OCI-LY3 (cell line): Measurements from ENCODE around the gene SPEN.
"Not testable (repeated sequence)": the region's sequence is repeated elsewhere in the genome, so short reads cannot be mapped to it uniquely, and the experiment has no call there.

Source experiments
- H2AFZ ChIP-seq: fragments of 200-600, 300-600 bp; shearing (Covaris generic); 2 replicates; pipeline ENCODE4 v1.6.0; 2014; ENCODE audit warnings: antibody characterized with exemption, low read depth, low read length
- H3K27ac ChIP-seq: fragments of 200-600, 300-600 bp; sonication (generic); 2 replicates; pipeline ENCODE4 v1.5.1; 2014; ENCODE audit warnings: mild to moderate bottlenecking, low read length, moderate library complexity, mixed read lengths
- H3K27me3 ChIP-seq: fragments of 200-600, 300-600 bp; sonication (generic); 2 replicates; pipeline ENCODE4 v1.6.1; 2014; ENCODE audit warnings: low read depth, low read length, mixed read lengths
- H3K36me3 ChIP-seq: fragments of 200-600, 300-600 bp; sonication (generic); replicated peaks from 2 replicates; pipeline ENCODE3; 2014; ENCODE audit warnings: low read depth, low read length, mixed read lengths
- H3K4me1 ChIP-seq: fragments of 300-600, 200-600 bp; sonication (generic); 2 replicates; pipeline ENCODE4 v1.6.1; 2014; ENCODE audit warnings: low read length, mixed read lengths
- H3K4me2 ChIP-seq: fragments of 200-600, 300-600 bp; sonication (generic); 2 replicates; pipeline ENCODE4 v1.6.1; 2014; ENCODE audit warnings: low read length, mixed read lengths
- H3K4me3 ChIP-seq: fragments of 300-600, 200-600 bp; sonication (generic); 2 replicates; pipeline ENCODE4 v1.5.1; 2014; ENCODE audit warnings: antibody characterized with exemption, mild to moderate bottlenecking, low read length, moderate library complexity
- H3K79me2 ChIP-seq: fragments of 300-600, 200-600 bp; shearing (Covaris generic); 2 replicates; pipeline ENCODE4 v1.6.1; 2014; ENCODE audit warnings: mild to moderate bottlenecking, low read length, mixed read lengths
- H3K9ac ChIP-seq: fragments of 300-600, 200-600 bp; shearing (Covaris generic); 2 replicates; pipeline ENCODE4 v1.6.0; 2014; ENCODE audit warnings: mild to moderate bottlenecking, low read length, moderate library complexity
- H3K9me3 ChIP-seq: fragments of 200-600, 300-600 bp; shearing (Covaris generic); 2 replicates; pipeline ENCODE4 v1.6.1; 2014; ENCODE audit warnings: low read length, mixed read lengths; ENCODE audit not compliant: insufficient read depth
- H4K20me1 ChIP-seq: fragments of 200-600, 300-600 bp; sonication (generic); 2 replicates; pipeline ENCODE4 v1.6.1; 2016; ENCODE audit warnings: low read length, mixed read lengths; ENCODE audit not compliant: insufficient read depth
- EZH2phosphoT487 ChIP-seq: fragments of 200-600 bp; shearing (Covaris generic); IDR thresholded peaks from 2 replicates; pipeline ENCODE4 v1.6.1; 2018; ENCODE audit warnings: antibody characterized with exemption, mixed run types, low read depth
- TF ChIP-seq, protein P1 (sequence below): fragments of 200-600, 300-600 bp; sonication (generic); IDR thresholded peaks from 2 replicates; pipeline ENCODE4 v1.5.1; 2014; ENCODE audit warnings: antibody characterized with exemption, low read length, low read depth

SPEN gene

DNA sequence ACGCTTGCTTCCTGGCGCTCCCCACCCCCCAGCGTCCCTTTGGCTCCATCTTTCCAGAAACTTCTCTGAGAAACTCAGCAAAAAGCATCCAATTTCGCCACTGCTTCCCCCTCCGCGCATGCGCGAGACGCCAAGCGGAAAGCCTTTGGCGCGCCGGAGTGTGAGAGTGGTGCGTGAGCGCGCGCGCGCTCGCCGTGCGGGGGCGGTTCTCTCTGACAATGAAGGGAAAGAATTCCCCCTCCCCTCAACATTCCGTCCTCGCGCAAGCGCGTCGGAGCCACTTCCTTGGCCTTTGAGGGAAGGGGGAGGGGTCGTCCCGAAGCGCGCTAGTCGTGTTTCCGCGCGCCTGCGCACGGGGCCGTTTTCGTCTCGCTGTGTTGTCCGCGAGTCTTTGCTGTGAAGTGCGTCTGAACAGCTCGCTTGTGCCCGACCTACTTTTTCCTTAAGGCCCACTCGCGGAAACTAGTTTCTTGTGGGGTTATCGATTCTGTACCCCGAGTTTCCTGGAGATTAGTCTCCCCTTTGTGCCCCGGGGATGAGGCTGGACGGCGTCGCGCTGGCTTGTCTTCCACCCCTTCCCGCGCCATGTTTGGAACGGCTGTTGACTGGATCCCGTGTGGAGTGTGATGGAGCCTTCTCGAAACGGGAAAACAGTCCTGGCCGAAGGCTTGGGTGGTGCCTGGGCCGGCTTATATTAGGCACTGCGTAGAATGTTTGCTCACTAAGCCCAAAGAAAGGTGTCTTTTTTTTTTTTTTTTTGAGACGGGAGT is 11.6 kb upstream of the SPEN start:
- H3K4me3 ChIP-seq = peak overlapping the region; percentile 91
- H3K79me2 ChIP-seq = peaks cover 11% of the 10 kb centered on the region
- peak overlapping the region; percentile 92 for H3K4me2 ChIP-seq
- H3K9me3 ChIP-seq = no peaks in the 10 kb centered on the region
- H2AFZ ChIP-seq = peak overlapping the region; percentile 37
- H3K27ac ChIP-seq = peak overlapping the region; percentile 98
- peak overlapping the region; percentile 99 for H3K9ac ChIP-seq
- no peaks in the 10 kb centered on the region for H3K27me3 ChIP-seq
- no peak for TF ChIP-seq EZH2phosphoT487
- TF ChIP-seq, protein P1, sequence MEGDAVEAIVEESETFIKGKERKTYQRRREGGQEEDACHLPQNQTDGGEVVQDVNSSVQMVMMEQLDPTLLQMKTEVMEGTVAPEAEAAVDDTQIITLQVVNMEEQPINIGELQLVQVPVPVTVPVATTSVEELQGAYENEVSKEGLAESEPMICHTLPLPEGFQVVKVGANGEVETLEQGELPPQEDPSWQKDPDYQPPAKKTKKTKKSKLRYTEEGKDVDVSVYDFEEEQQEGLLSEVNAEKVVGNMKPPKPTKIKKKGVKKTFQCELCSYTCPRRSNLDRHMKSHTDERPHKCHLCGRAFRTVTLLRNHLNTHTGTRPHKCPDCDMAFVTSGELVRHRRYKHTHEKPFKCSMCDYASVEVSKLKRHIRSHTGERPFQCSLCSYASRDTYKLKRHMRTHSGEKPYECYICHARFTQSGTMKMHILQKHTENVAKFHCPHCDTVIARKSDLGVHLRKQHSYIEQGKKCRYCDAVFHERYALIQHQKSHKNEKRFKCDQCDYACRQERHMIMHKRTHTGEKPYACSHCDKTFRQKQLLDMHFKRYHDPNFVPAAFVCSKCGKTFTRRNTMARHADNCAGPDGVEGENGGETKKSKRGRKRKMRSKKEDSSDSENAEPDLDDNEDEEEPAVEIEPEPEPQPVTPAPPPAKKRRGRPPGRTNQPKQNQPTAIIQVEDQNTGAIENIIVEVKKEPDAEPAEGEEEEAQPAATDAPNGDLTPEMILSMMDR = no peak
- H3K4me1 ChIP-seq = 0 out of 2 replicates have a peak, but pooled peaks cover 5% of the 10 kb centered on the region
- peaks cover 3% of the 10 kb centered on the region for H3K36me3 ChIP-seq
- no peaks in the 10 kb centered on the region for H4K20me1 ChIP-seq

DNA sequence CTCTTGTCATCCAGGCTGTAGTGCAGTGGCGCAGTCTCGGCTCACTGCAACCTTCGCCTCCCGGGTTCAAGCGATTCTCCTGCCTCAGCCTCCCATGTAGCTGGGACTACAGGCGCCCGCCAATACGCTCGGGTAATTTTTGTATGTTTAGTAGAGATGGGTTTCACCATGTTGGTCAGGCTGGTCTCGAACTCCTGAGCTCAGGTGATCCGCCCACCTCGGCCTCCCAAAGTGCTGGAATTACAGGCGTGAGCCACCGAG is 11.1 kb upstream of the SPEN start:
- H3K9me3 ChIP-seq, H3K4me1 ChIP-seq, H3K36me3 ChIP-seq, H4K20me1 ChIP-seq, H3K27me3 ChIP-seq: not testable (repeated sequence)
- peaks cover 11% of the 10 kb centered on the region for H3K79me2 ChIP-seq
- peak overlapping the region; percentile 96 for H3K9ac ChIP-seq
- H3K4me3 ChIP-seq = peak overlapping the region; percentile 91
- H3K27ac ChIP-seq = peak overlapping the region; percentile 98
- peak overlapping the region; percentile 37; the same call in 1 of the 2 replicates for H2AFZ ChIP-seq
- H3K4me2 ChIP-seq = peak overlapping the region; percentile 92

GRCh38 chr1:15836772-15837669 is 10.5 kb upstream of the SPEN start:
- Histone ChIP-seq H3K27me3 (no peaks in the 10 kb centered on the region), H4K20me1 (no peaks in the 10 kb centered on the region), H2AFZ (no peak overlapping the region), H3K4me1 (peaks cover 10% of the 10 kb centered on the region), H3K36me3 (no peaks in the 10 kb centered on the region), H3K79me2 (peaks cover 11% of the 10 kb centered on the region), H3K4me3 (peak overlapping the region; percentile 91), H3K9ac (peak overlapping the region; percentile 96), H3K9me3 (no peaks in the 10 kb centered on the region), H3K4me2 (peak overlapping the region; percentile 92), H3K27ac (no peak overlapping the region)
- no peak for TF ChIP-seq EZH2phosphoT487
- TF ChIP-seq, protein P1 = no peak

DNA sequence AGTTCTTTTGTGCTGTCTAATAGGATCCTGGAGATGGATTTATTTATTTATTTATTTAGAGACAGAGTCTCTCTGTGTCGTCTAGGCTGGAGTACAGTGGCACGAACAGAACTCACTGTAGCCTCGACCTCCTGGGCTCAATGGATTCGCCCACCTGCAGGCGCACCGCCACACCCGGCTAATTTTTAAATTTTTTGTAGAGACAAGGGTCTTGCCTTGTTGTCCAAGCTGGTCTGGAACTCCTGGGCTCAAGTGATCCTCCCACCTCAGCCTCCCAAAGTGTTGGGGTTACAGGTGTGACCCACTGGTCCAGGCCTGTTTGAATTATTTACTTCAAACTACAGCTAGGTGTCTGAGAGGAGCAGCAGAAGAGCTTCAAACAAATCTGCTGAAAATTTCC is 9.6 kb upstream of the SPEN start:
- no peaks in the 10 kb centered on the region for H3K27me3 ChIP-seq

More for the DNA sequence above, 9.6 kb upstream of the SPEN start:
- no peak overlapping the region for H3K4me2 ChIP-seq
- TF ChIP-seq, protein P1 = no peak
- TF ChIP-seq EZH2phosphoT487 = no peak
- no peaks in the 10 kb centered on the region for H4K20me1 ChIP-seq
- no peak overlapping the region for H2AFZ ChIP-seq
- H3K9me3 ChIP-seq = no peaks in the 10 kb centered on the region
- H3K36me3 ChIP-seq = no peaks in the 10 kb centered on the region
- no peak overlapping the region for H3K9ac ChIP-seq
- peaks cover 10% of the 10 kb centered on the region for H3K4me1 ChIP-seq
- H3K79me2 ChIP-seq = peaks cover 8% of the 10 kb centered on the region
- H3K27ac ChIP-seq = no peak overlapping the region
- no peak overlapping the region for H3K4me3 ChIP-seq
